IPS-18c (cell line): Measurements from ENCODE around the gene GPN2.

Source experiments
- H3K4me3 ChIP-seq: 2 replicates; pipeline ENCODE4 v1.7.0; 2013; ENCODE audit warnings: low read depth, mild to moderate bottlenecking, low read length, moderate library complexity; ENCODE audit not compliant: insufficient read depth
- H3K9me3 ChIP-seq: one replicate; pipeline ENCODE4 v1.6.1; 2013; ENCODE audit warnings: mild to moderate bottlenecking, low read length, moderate library complexity; ENCODE audit not compliant: control insufficient read depth, insufficient read depth

GPN2 gene

GRCh38 chr1:26889551-26890466 is at the start of gene GPN2:
Gene GPN2 (minus strand): TSS chr1:26890283. CDS start chr1:26890096, 187 bp downstream.
- H3K4me3 ChIP-seq = peak within 1 kb of the TSS; percentile 85
- no peaks in the 10 kb centered on the region for H3K9me3 ChIP-seq

GRCh38 chr1:26938659-26939025 is 48.6 kb upstream of the GPN2 start:
- Histone ChIP-seq H3K9me3 (no peaks in the 10 kb centered on the region), H3K4me3 (no peak overlapping the region)

GRCh38 chr1:26938004-26938658 is 48.0 kb upstream of the GPN2 start:
- no peak overlapping the region for H3K4me3 ChIP-seq
- H3K9me3 ChIP-seq = no peaks in the 10 kb centered on the region

- Histone ChIP-seq H3K9me3 (no peaks in the 10 kb centered on the region), H3K4me3 (no peak overlapping the region)
Observed at GRCh38 chr1:26936823-26937222, 46.7 kb upstream of the GPN2 start.

- Histone ChIP-seq H3K4me3 (no peak overlapping the region), H3K9me3 (no peaks in the 10 kb centered on the region)
Observed at GRCh38 chr1:26932531-26932930, 42.4 kb upstream of the GPN2 start.

- Histone ChIP-seq H3K4me3 (no peak overlapping the region), H3K9me3 (no peaks in the 10 kb centered on the region)
Observed at GRCh38 chr1:26923711-26924110, 33.6 kb upstream of the GPN2 start.

GRCh38 chr1:26922901-26923300 is 32.8 kb upstream of the GPN2 start:
- H3K4me3 ChIP-seq = peak overlapping the region; percentile 94

GRCh38 chr1:26922431-26922729 is 32.3 kb upstream of the GPN2 start:
- Histone ChIP-seq H3K4me3 (peak overlapping the region; percentile 94), H3K9me3 (no peaks in the 10 kb centered on the region)

More at GRCh38 chr1:26922901-26923300, 32.8 kb upstream of the GPN2 start:
- no peaks in the 10 kb centered on the region for H3K9me3 ChIP-seq

GRCh38 chr1:26921540-26922430 is 31.7 kb upstream of the GPN2 start, which contains the start of gene NUDC:
Gene NUDC (plus strand): TSS chr1:26921743. CDS start chr1:26921849, 106 bp downstream.
- peak within 1 kb of the TSS; percentile 94 for H3K4me3 ChIP-seq
- no peaks in the 10 kb centered on the region for H3K9me3 ChIP-seq

- Histone ChIP-seq H3K9me3 (no peaks in the 10 kb centered on the region), H3K4me3 (peak overlapping the region; percentile 43; the same call in 1 of the 2 replicates)
Observed at GRCh38 chr1:26921126-26921539, 31.1 kb upstream of the GPN2 start.

GRCh38 chr1:26915204-26915842 is 25.2 kb upstream of the GPN2 start:
- no peak overlapping the region for H3K4me3 ChIP-seq

GRCh38 chr1:26913754-26914619 is 23.9 kb upstream of the GPN2 start, which contains the start of gene NR0B2:
Gene NR0B2 (minus strand): TSS chr1:26913975. CDS start chr1:26913940, 35 bp downstream.
- no peaks in the 10 kb centered on the region for H3K9me3 ChIP-seq

More at GRCh38 chr1:26915204-26915842, 25.2 kb upstream of the GPN2 start:
- H3K9me3 ChIP-seq = no peaks in the 10 kb centered on the region

GRCh38 chr1:26913389-26913753 is 23.3 kb upstream of the GPN2 start:
- Histone ChIP-seq H3K9me3 (no peaks in the 10 kb centered on the region), H3K4me3 (no peak overlapping the region)

More at GRCh38 chr1:26913754-26914619, 23.9 kb upstream of the GPN2 start, which contains the start of gene NR0B2:
- H3K4me3 ChIP-seq = no peak within 1 kb of the TSS

- H3K9me3 ChIP-seq = no peaks in the 10 kb centered on the region
- H3K4me3 ChIP-seq = no peak overlapping the region
Observed at GRCh38 chr1:26912147-26912490, 22.0 kb upstream of the GPN2 start.

GRCh38 chr1:26911399-26912146 is 21.5 kb upstream of the GPN2 start:
- no peak overlapping the region for H3K4me3 ChIP-seq
- no peaks in the 10 kb centered on the region for H3K9me3 ChIP-seq
